Measurements from ENCODE around the gene MAVS. TPM values are rescaled to one million over a fixed set of nuclear protein-coding genes. Genes with fewer than 3 reads are reported as not detected.

MAVS gene
- total RNA-seq, 1 donor from 2014 or later, result 38.3 TPM

- peaks cover 4% of the 10 kb centered on the region for H3K4me1 Mint-ChIP-seq
- H3K27ac Mint-ChIP-seq, result no peak overlapping the region
- H3K4me3 Mint-ChIP-seq, result no peak overlapping the region
- no peak for DNase-seq (ENCODE audit: low spot score in 2 of 2, unreplicated experiment in 2 of 2)
- peaks cover 53% of the 10 kb centered on the region for H3K36me3 Mint-ChIP-seq
- TF ChIP-seq, protein P1, sequence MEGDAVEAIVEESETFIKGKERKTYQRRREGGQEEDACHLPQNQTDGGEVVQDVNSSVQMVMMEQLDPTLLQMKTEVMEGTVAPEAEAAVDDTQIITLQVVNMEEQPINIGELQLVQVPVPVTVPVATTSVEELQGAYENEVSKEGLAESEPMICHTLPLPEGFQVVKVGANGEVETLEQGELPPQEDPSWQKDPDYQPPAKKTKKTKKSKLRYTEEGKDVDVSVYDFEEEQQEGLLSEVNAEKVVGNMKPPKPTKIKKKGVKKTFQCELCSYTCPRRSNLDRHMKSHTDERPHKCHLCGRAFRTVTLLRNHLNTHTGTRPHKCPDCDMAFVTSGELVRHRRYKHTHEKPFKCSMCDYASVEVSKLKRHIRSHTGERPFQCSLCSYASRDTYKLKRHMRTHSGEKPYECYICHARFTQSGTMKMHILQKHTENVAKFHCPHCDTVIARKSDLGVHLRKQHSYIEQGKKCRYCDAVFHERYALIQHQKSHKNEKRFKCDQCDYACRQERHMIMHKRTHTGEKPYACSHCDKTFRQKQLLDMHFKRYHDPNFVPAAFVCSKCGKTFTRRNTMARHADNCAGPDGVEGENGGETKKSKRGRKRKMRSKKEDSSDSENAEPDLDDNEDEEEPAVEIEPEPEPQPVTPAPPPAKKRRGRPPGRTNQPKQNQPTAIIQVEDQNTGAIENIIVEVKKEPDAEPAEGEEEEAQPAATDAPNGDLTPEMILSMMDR (IDR thresholded peaks at IDR 0.05; ENCODE audit: unreplicated experiment), result no peak
- no peaks in the 10 kb centered on the region for H3K9me3 Mint-ChIP-seq
- H3K27me3 Mint-ChIP-seq (ENCODE audit: low read depth), result no peaks in the 10 kb centered on the region
These were observed 67.8 kb downstream of the MAVS start for GRCh38 chr20:3914446-3914845.

- Mint-ChIP-seq H3K27ac (no peak overlapping the region), H3K4me1 (no peaks in the 10 kb centered on the region), H3K36me3 (peaks cover 46% of the 10 kb centered on the region), H3K27me3 (ENCODE audit: low read depth) (no peaks in the 10 kb centered on the region), H3K4me3 (no peak overlapping the region), H3K9me3 (no peaks in the 10 kb centered on the region)
- no peak for DNase-seq (ENCODE audit: low spot score in 2 of 2, unreplicated experiment in 2 of 2)
- TF ChIP-seq, protein P1 (IDR thresholded peaks at IDR 0.05; ENCODE audit: unreplicated experiment), result no peak
These were observed 69.1 kb downstream of the MAVS start for GRCh38 chr20:3915691-3916090.

DNA sequence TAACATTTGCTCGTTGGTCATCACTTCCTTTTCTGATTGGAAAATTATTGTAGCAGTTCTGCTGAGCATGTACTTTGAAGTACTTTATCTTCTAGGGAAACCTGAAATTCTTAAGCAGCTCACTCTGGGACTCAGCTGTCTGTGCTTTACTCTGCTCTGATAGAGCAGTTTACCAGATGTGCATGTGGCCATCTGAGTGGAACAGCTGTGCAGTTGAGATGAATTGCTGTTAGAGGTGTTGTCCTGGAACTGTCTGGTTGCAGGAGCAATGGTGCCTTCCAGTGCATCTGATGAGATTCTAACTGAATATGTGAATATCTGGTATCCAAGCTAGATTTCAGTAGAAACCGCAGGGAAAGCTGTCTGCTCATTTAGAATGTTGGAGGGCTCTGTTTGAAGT lies 69.7 kb downstream of the MAVS start:
- H3K4me3 Mint-ChIP-seq, result no peak overlapping the region
- no peaks in the 10 kb centered on the region for H3K9me3 Mint-ChIP-seq
- TF ChIP-seq, protein P1 (IDR thresholded peaks at IDR 0.05; ENCODE audit: unreplicated experiment), result no peak
- H3K4me1 Mint-ChIP-seq, result no peaks in the 10 kb centered on the region
- no peak for DNase-seq (ENCODE audit: low spot score in 2 of 2, unreplicated experiment in 2 of 2)
- H3K27ac Mint-ChIP-seq, result no peak overlapping the region
- H3K27me3 Mint-ChIP-seq (ENCODE audit: low read depth), result no peaks in the 10 kb centered on the region
- peaks cover 43% of the 10 kb centered on the region for H3K36me3 Mint-ChIP-seq

DNA sequence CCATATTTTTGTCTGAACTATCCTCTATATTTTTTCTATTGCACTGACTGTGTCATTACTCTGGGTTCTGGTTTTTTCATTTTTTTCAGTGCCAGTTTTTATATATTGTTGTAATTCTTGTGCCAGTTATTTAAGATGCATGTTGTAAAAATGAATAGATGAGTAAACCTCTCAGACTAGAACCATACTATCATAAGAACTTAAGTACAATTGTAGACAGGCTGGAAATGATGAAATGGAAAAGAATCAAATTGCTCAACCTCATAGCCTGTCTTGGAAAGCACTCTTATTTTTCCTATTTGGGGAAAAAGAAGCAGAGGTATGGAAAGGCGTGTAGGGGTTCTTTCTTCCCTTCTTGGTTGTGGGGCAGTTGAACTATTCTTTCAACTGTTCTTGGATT lies 72.7 kb downstream of the MAVS start:
- peaks cover 4% of the 10 kb centered on the region for H3K4me1 Mint-ChIP-seq
- peaks cover 37% of the 10 kb centered on the region for H3K36me3 Mint-ChIP-seq
- H3K4me3 Mint-ChIP-seq, result no peak overlapping the region
- H3K27me3 Mint-ChIP-seq (ENCODE audit: low read depth), result no peaks in the 10 kb centered on the region
- peak overlapping the region; percentile 27 for H3K27ac Mint-ChIP-seq
- DNase-seq (ENCODE audit: low spot score in 2 of 2, unreplicated experiment in 2 of 2), result no peak
- H3K9me3 Mint-ChIP-seq, result no peaks in the 10 kb centered on the region
- TF ChIP-seq, protein P1 (IDR thresholded peaks at IDR 0.05; ENCODE audit: unreplicated experiment), result no peak

- Mint-ChIP-seq H3K27me3 (ENCODE audit: low read depth) (no peaks in the 10 kb centered on the region), H3K36me3 (peaks cover 22% of the 10 kb centered on the region), H3K9me3 (no peaks in the 10 kb centered on the region), H3K27ac (peak overlapping the region; percentile 40), H3K4me3 (no peak overlapping the region), H3K4me1 (peaks cover 15% of the 10 kb centered on the region)
- no peak for DNase-seq (ENCODE audit: low spot score in 2 of 2, unreplicated experiment in 2 of 2)
- TF ChIP-seq, protein P1 (IDR thresholded peaks at IDR 0.05; ENCODE audit: unreplicated experiment), result no peak
These were observed 75.8 kb downstream of the MAVS start for GRCh38 chr20:3922223-3922982.
